HepG2 (cell line): ENCODE data around the gene VPS25. TPM values are rescaled to one million over a fixed set of nuclear protein-coding genes. Genes with fewer than 3 reads are reported as not detected.
A peak's percentile ranks its signal among the peaks of the same experiment; 100 is the strongest.

ENCODE experiments used
- ATAC-seq: fragments of 200-7000 bp; cut with Tn5 transposase; 3 replicates; pipeline ENCODE4 v1.9.1; 2020; ENCODE audit warnings: mild to moderate bottlenecking, moderate library complexity
- BruUV-seq: library from RNA; stranded (reverse); fragments of 400-500 nt; replicated peaks from 2 replicates; lab custom pipeline; 2021; lab: Mats Ljungman, UMichigan
- CTCF ChIA-PET: fragments of 300-600 bp; formaldehyde crosslinking; extraction: SDS; loops from one replicate; lab custom pipeline; 2021; ENCODE audit warnings: low total read pairs, inconsistent platforms, low intra/inter-chr PET ratio; lab: Yijun Ruan, JAX
- POLR2A ChIA-PET: fragments of 350-600 bp; sonication (Branson Sonifier 250); formaldehyde crosslinking; loops from one replicate; lab custom pipeline; 2020; ENCODE audit warnings: antibody characterized with exemption, inconsistent platforms; lab: Yijun Ruan, JAX
- DNase-seq: peaks from one replicate; pipeline ENCODE4 v3.0.0-alpha.2; 2015; ENCODE audit warnings: low spot score
- FAIRE-seq: peaks from 3 replicates; lab custom pipeline; 2011; peaks lifted over from hg19 to GRCh38; lab: Jason Lieb, UNC
- H2AFZ ChIP-seq: one replicate; pipeline ENCODE4 v1.6.1; 2011; ENCODE audit warnings: low read length, inconsistent platforms
- H3K27ac ChIP-seq: fragments of 300-600 bp; 3 replicates; pipeline ENCODE4 v1.8.0; 2011; ENCODE audit warnings: mixed run types, mild to moderate bottlenecking, mixed read lengths, low read length, inconsistent platforms; ENCODE audit not compliant: insufficient read depth; ENCODE audit errors: extremely low read length
- H3K27me3 ChIP-seq, 2 experiments: fragments of 200-600 bp in 1 of 2; 2 replicates in 1 of 2; 3 replicates in 1 of 2; pipeline versions ENCODE4 v1.6.0 to v1.8.0; 2011; ENCODE audit warnings: low read length in 2 of 2, mild to moderate bottlenecking in 2 of 2, moderate library complexity in 2 of 2, inconsistent platforms in 1 of 2; ENCODE audit not compliant: insufficient read depth in 2 of 2, control insufficient read depth in 1 of 2
- H3K36me3 ChIP-seq, 2 experiments: fragments of 200-600 bp in 1 of 2; replicated peaks in 1 of 2; 2 replicates in 1 of 2; 3 replicates in 1 of 2; pipeline versions ENCODE4 v1.5.1 to v1.8.0; 2011; ENCODE audit warnings: low read length in 2 of 2, inconsistent platforms in 1 of 2; ENCODE audit not compliant: insufficient read depth in 2 of 2, control insufficient read depth in 1 of 2
- H3K4me1 ChIP-seq: 2 replicates; pipeline ENCODE4 v1.5.1; 2012; ENCODE audit warnings: low read length, inconsistent platforms; ENCODE audit not compliant: insufficient read depth
- H3K4me2 ChIP-seq: 2 replicates; pipeline ENCODE4 v1.6.0; 2011; ENCODE audit warnings: low read depth, low read length, inconsistent platforms
- H3K4me3 ChIP-seq, 3 experiments: fragments of 200-600 bp in 1 of 3; sonication (generic), shearing (Covaris generic) in 1 of 3; replicated peaks in 1 of 3; 2 replicates each; pipeline ENCODE4 v1.5.1; 2011 to 2016; ENCODE audit warnings: low read length in 3 of 3, inconsistent platforms in 2 of 3, low read depth in 2 of 3, mild to moderate bottlenecking in 2 of 3, control low read depth in 1 of 3, mixed read lengths in 1 of 3; ENCODE audit not compliant: insufficient read depth in 1 of 3
- H3K79me2 ChIP-seq: one replicate; pipeline ENCODE4 v1.6.1; 2011; ENCODE audit warnings: low read length, inconsistent platforms; ENCODE audit not compliant: insufficient read depth
- H3K9ac ChIP-seq: 2 replicates; pipeline ENCODE4 v1.6.0; 2011; ENCODE audit warnings: mild to moderate bottlenecking, low read depth, low read length, inconsistent platforms; ENCODE audit not compliant: insufficient read depth
- H3K9me3 ChIP-seq: 2 replicates; pipeline ENCODE4 v1.5.1; 2012; ENCODE audit warnings: mild to moderate bottlenecking, low read length
- H4K20me1 ChIP-seq: 2 replicates; pipeline ENCODE4 v1.6.0; 2011; ENCODE audit warnings: inconsistent platforms, mild to moderate bottlenecking, low read length, moderate library complexity; ENCODE audit not compliant: insufficient read depth
- AGO1 ChIP-seq: fragments of 200-400 bp; formaldehyde crosslinking; IDR thresholded peaks from 2 replicates; pipeline ENCODE4 v1.6.1; 2017; ENCODE audit warnings: mild to moderate bottlenecking, low read depth, low read length, moderate library complexity; ENCODE audit not compliant: poor library complexity, severe bottlenecking
- CEBPB ChIP-seq: IDR thresholded peaks from 2 replicates; pipeline ENCODE4 v1.6.1; 2011; ENCODE audit warnings: low read depth, low read length, improper control_type of control experiment, borderline replicate concordance
- CEBPG ChIP-seq: IDR thresholded peaks from 2 replicates; pipeline ENCODE4 v1.6.1; 2016
- JUND ChIP-seq: sonication (generic); formaldehyde crosslinking; IDR thresholded peaks from 2 replicates; pipeline ENCODE4 v1.8.0; 2022; ENCODE audit warnings: mild to moderate bottlenecking, missing genetic modification reagents
- MTA1 ChIP-seq: sonication (generic); formaldehyde crosslinking; IDR thresholded peaks from 2 replicates; pipeline ENCODE4 v1.4.0; 2020; ENCODE audit warnings: missing genetic modification reagents, mild to moderate bottlenecking, borderline replicate concordance
- PPARG ChIP-seq: conservative IDR thresholded peaks from 2 replicates; pipeline ENCODE4 v1.6.1; 2016; ENCODE audit warnings: missing biosample characterization, missing genetic modification reagents
- TGIF2 ChIP-seq: IDR thresholded peaks from 2 replicates; pipeline ENCODE4 v1.6.1; 2016; ENCODE audit warnings: control low read depth, missing compliant biosample characterization
- TOPORS ChIP-seq: sonication (generic); formaldehyde crosslinking; IDR thresholded peaks from 2 replicates; pipeline ENCODE4 v1.8.0; 2023; ENCODE audit warnings: mild to moderate bottlenecking, missing genetic modification reagents
- ZNF3 ChIP-seq: IDR thresholded peaks from 2 replicates; pipeline ENCODE4 v1.7.0; 2017; ENCODE audit warnings: inconsistent platforms
- ZNF614 ChIP-seq: IDR thresholded peaks from 2 replicates; pipeline ENCODE4 v1.6.1; 2018; ENCODE audit warnings: missing biosample characterization, missing genetic modification reagents, inconsistent platforms, borderline replicate concordance
- ZNF670 ChIP-seq: sonication (generic); formaldehyde crosslinking; IDR thresholded peaks from 2 replicates; pipeline ENCODE4 v1.8.0; 2022; ENCODE audit warnings: mild to moderate bottlenecking, missing genetic modification reagents, borderline replicate concordance
- ZNF841 ChIP-seq: sonication (generic); formaldehyde crosslinking; IDR thresholded peaks from 2 replicates; pipeline ENCODE4 v1.8.1; 2023; ENCODE audit warnings: missing genetic modification reagents, borderline replicate concordance
- WGBS: methylation state at CpG from one replicate; pipeline ENCODE4 v1.1.6; 2017; ENCODE audit warnings: low lambda C conversion rate; 5-methylcytosine and 5-hydroxymethylcytosine counted together
- in situ Hi-C: cut with HindIII; loops from 2 replicates; pipeline ENCODE4 v1.10.0; 2017; ENCODE audit warnings: low pct_unique_long_range_greater_than_20kb; ENCODE audit not compliant: extremely low pct_ligation_motif_present
- intact Hi-C: fragments of 100-400 bp; cut with micrococcal nuclease; formaldehyde crosslinking; loops from one replicate; pipeline ENCODE4 v1.10.0; 2022; ENCODE audit not compliant: unreplicated experiment
- polyA plus RNA-seq, 8 experiments: library from polyadenylated mRNA; depleted of rRNA in 3 of 8; stranded (reverse) in 7 of 8; unstranded in 1 of 8; fragments of >200 nt; fragmentation: Illumina TruSeq in 4 of 8; extraction: Trizol in 4 of 8; gene quantifications; 2 replicates each; pipeline versions ENCODE4 v1.2.1 to v1.2.3, GENCODE V29; 2011 to 2016; ENCODE audit warnings: low read depth in 4 of 8, missing spikeins in 1 of 8, mixed read lengths in 1 of 8; ENCODE audit not compliant: insufficient read depth in 1 of 8
- total RNA-seq, 5 experiments: library from RNA; depleted of rRNA; stranded (reverse); fragments of >200 nt; fragmentation: Illumina TruSeq; extraction: Trizol; gene quantifications; 2 replicates each; pipeline ENCODE4 v1.2.3, GENCODE V29; 2016; ENCODE audit warnings: low read depth in 1 of 5
- TF ChIP-seq, protein P1 (sequence below): sonication (generic); formaldehyde crosslinking; IDR thresholded peaks from 2 replicates; pipeline ENCODE4 v1.8.0; 2022; ENCODE audit warnings: mild to moderate bottlenecking, missing genetic modification reagents, moderate library complexity

VPS25 gene
- total and polyA plus RNA-seq, 2 of the 13 experiments (the other 11 are each of a cell fraction or from before 2014, with no cell fraction given): 161 to 249 TPM

DNA sequence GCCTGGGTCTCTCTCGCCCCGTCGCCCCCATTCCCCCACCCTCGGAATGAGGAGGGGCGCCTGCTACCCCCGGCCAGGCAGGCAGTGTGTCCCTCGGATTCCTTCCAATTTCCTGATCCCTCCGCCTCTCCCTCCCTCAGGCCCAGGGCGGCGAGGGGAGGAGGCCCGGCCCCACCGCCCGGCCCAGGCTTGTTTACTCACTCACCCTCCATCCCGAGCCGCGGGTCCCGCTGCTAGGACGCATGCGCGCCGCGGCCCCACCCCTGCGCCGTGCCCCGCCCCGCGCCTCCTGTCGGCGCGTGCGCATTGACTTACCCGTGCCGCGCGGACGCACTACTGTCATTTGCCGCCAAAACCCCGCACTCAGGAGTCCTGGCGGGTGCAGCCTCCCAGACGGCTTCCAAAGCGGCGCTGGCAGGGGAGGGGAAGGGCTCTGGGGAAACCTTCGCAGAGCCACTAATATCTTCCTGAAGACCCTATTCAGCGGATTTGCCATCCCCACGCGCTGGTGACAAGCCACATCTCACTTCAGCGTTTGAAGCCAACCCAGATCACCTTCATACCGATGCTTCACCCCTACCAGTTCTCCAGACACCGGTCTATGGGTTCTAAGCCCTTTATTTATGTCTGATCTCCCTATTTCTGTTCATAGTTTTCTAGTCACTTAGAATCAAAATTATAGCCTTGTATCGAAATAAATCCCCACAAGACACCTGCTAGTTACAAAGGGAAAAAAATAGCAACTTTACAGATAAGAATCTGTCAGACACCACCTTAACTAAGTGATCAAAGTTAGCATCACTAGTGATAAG is 28.2 kb upstream of the VPS25 start, which contains the start of gene EZH1 (continued):
- peak; percentile 64 for TF ChIP-seq AGO1
- peak; percentile 89 for TF ChIP-seq TOPORS

DNA sequence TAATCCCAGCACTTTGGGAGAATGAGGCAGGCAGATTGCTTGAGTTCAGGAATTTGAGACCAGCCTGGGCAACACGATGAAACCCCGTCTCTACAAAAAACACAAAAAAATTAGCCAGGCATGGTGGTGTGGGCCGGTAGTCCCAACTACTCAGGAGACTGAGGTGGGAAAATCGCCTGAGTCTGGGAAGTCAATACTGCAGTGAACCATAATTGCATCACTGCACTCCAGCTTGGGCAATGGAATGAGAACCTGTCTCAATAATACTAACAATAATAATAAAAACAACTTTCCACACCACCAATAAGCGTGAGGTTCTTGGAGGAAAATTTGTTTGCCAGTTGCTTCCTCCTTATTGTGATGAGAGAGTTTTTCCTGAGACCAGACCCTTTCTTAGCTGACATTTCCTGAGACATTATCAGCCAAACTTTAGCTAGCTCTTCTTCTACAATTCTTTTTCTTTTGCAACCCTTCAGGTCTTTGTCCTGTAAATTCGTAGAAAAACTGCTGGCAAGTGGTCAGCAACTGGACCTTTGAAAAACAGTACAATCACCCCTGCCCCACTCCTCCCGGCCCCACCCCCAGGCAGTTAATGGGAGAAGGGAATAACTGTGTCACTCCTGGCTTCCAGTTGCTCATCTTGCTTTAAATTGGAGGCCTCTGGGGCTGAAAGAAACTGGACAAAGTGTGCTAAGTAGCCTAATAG is 24.9 kb upstream of the VPS25 start:
- intact Hi-C loops (no loop called here), in situ Hi-C loops (no loop called here)
- Histone ChIP-seq H3K36me3 (no peaks in the 10 kb centered on the region), H3K79me2 (peaks cover 9% of the 10 kb centered on the region), H3K4me2 (peak overlapping the region; percentile 78), H2AFZ (no peak overlapping the region), H3K9ac (peak overlapping the region; percentile 14; the same call in 1 of the 2 replicates), H3K4me3 (no peak overlapping the region), H3K4me1 (peaks cover 57% of the 10 kb centered on the region), H3K27me3 (no peaks in the 10 kb centered on the region), H3K27ac (no peak overlapping the region), H3K9me3 (no peaks in the 10 kb centered on the region), H4K20me1 (no peaks in the 10 kb centered on the region)
- no TSS peak for BruUV-seq
- FAIRE-seq (no peak), ATAC-seq (no peak), DNase-seq (no peak)
- TF ChIP-seq MTA1: no peak
- 0 out of 2 replicates have a peak, but pooled peaks have one; percentile 57 for TF ChIP-seq ZNF670
- TF ChIP-seq ZNF3 (CRISPR knock-in tag): no peak
- TF ChIP-seq ZNF614: 0 out of 2 replicates have a peak, but pooled peaks have one; percentile 5
- peak; percentile 68 for TF ChIP-seq CEBPG (CRISPR knock-in tag)
- peak; percentile 14; the same call in 1 of the 2 replicates for TF ChIP-seq PPARG
- TF ChIP-seq ZNF841 (CRISPR knock-in tag): no peak
- TF ChIP-seq JUND (CRISPR knock-in tag): no peak
- 0 out of 2 replicates have a peak, but pooled peaks have one; percentile 17 for TF ChIP-seq TGIF2 (CRISPR knock-in tag)
- TF ChIP-seq, protein P1, sequence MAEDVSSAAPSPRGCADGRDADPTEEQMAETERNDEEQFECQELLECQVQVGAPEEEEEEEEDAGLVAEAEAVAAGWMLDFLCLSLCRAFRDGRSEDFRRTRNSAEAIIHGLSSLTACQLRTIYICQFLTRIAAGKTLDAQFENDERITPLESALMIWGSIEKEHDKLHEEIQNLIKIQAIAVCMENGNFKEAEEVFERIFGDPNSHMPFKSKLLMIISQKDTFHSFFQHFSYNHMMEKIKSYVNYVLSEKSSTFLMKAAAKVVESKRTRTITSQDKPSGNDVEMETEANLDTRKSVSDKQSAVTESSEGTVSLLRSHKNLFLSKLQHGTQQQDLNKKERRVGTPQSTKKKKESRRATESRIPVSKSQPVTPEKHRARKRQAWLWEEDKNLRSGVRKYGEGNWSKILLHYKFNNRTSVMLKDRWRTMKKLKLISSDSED (CRISPR knock-in tag): no peak
- TF ChIP-seq CEBPB: peak; percentile 91
- CTCF ChIA-PET: no interaction called here
- POLR2A ChIA-PET: interaction anchor here (0.8 to 4.4 kb wide), 11 partner anchors 9 to 144 kb away, joined by 3 to 45 read pairs (median 4); partner anchors contain the start of genes BECN1, RAMP2, TUBG2 and VPS25
- 5% methylated on average over 7 of the region's 7 CpGs for WGBS
